ENCODE measurements around the gene CTR9.

GRCh38 chr11:10809373-10810160, 58.5 kb downstream of the CTR9 start:
- TF ChIP-seq CTCF (IDR thresholded peaks at IDR 0.05; ENCODE audit: control extremely low read depth in 1 of 3, insufficient read depth in 1 of 3, low read depth in 1 of 3, low read length in 3 of 3) (no peak), SP2 (IDR thresholded peaks at IDR 0.05; ENCODE audit: low read length) (no peak), EGR1 (IDR thresholded peaks at IDR 0.05; ENCODE audit: borderline replicate concordance, low read depth, low read length) (no peak), SIN3A (conservative IDR thresholded peaks at IDR 0.05 in 1 of 2, IDR thresholded peaks at IDR 0.05 in 1 of 2; ENCODE audit: low read depth in 1 of 2, low read length in 2 of 2) (peak in 1 of 2 experiments; percentile 37; a peak in 1 of 4 replicates)

All from H1 (cell line).